ENCODE data around the gene PROM1.

The PROM1 gene

DNA sequence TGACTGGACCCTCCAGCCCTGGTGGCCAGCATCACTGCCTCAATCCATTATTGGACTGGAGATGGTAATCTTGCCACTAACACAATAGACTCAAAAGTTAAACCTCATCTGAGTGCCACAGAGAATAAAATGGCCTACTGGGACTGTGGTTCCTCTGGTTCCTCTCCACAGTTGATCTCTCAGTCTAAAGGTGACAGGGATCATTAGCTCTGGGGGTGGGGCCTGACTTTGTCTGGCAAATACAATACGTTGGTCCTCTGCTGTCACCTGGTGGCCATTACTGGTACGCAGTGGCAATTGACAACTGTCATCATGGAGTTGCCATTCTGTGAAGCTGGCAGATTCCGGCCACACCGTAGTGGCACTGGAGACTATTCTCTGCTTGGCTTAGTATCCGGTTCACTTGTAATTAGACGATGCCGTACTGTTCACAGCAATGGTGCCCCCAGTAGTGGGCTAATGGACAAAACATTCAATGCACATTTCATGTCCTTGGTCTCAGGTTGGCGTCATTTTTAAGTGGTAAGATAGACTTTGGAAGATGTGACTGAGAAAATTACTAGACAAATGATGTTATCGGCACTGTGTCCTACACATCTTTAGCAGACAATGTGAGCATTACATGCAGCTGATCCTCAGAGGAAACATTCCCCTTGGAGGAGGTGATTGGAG is 127.5 kb downstream of the PROM1 start:
- peak; percentile 72 for DNase-seq
- Histone ChIP-seq H3K36me3 (replicated peaks) (no peaks in the 10 kb centered on the region), H3K27ac (no peak overlapping the region), H3K4me3 (ENCODE audit: low read depth, low read length) (no peak overlapping the region), H3K27me3 (replicated peaks) (no peaks in the 10 kb centered on the region)
- TF ChIP-seq, protein P1, sequence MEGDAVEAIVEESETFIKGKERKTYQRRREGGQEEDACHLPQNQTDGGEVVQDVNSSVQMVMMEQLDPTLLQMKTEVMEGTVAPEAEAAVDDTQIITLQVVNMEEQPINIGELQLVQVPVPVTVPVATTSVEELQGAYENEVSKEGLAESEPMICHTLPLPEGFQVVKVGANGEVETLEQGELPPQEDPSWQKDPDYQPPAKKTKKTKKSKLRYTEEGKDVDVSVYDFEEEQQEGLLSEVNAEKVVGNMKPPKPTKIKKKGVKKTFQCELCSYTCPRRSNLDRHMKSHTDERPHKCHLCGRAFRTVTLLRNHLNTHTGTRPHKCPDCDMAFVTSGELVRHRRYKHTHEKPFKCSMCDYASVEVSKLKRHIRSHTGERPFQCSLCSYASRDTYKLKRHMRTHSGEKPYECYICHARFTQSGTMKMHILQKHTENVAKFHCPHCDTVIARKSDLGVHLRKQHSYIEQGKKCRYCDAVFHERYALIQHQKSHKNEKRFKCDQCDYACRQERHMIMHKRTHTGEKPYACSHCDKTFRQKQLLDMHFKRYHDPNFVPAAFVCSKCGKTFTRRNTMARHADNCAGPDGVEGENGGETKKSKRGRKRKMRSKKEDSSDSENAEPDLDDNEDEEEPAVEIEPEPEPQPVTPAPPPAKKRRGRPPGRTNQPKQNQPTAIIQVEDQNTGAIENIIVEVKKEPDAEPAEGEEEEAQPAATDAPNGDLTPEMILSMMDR (IDR thresholded peaks at IDR 0.05; ENCODE audit: low read depth, low read length, missing control alignments), result peak; percentile 97
- in situ Hi-C loops (cut with HindIII; ENCODE audit: low pct_ligation_motif_present, low sequenced_read_pairs), result no loop called here

DNA sequence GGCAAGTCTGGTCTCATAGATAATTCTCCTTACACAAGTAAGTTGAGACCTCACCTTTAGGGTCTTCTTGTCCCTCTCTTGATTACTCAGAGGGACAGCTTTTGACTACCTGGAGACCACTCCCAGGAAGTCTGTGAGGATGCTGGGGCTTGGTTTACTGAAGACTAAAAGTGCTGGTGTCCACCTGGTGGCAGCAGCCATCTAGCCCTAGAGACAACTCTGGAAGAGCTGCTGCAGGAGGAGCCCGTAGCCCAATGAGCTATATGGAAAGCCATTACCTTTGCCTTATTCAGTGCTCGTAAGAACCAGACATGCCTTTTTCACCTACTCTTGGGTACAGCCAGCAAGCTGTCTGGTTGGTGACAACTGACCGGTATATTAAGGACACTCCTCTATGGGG is 128.2 kb downstream of the PROM1 start:
- peak; percentile 36 for DNase-seq
- no peaks in the 10 kb centered on the region for H3K27me3 ChIP-seq (replicated peaks)
- TF ChIP-seq, protein P1 (IDR thresholded peaks at IDR 0.05; ENCODE audit: low read depth, low read length, missing control alignments), result peak; percentile 75

DNA sequence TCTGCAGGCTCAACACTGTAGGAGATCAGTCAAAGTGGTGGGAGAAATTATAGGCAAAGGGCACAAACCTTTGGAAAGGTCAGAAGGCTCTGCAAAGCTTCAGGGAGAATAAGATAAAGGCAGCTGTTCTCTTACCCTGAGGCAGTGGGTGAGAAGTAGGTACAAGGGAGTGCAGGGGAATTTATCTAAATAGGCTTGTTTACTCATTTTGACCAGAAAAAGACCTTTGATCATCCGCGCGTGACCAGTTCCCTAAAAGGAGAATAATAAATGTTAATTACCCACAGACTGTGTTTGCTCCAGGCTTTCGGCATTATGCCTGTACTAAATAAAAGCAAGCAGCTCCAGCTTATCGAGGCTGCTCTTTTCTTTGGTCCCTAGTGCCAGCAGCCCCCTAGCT is 130.2 kb downstream of the PROM1 start:
- in situ Hi-C loops (cut with HindIII; ENCODE audit: low pct_ligation_motif_present, low sequenced_read_pairs), result no loop called here
- Histone ChIP-seq H3K27ac (no peak overlapping the region), H3K36me3 (replicated peaks) (no peaks in the 10 kb centered on the region), H3K4me3 (ENCODE audit: low read depth, low read length) (no peak overlapping the region), H3K27me3 (replicated peaks) (no peaks in the 10 kb centered on the region)
- DNase-seq, result no peak
- TF ChIP-seq, protein P1 (IDR thresholded peaks at IDR 0.05; ENCODE audit: low read depth, low read length, missing control alignments), result no peak

More for the DNA sequence above, 128.2 kb downstream of the PROM1 start:
- H3K4me3 ChIP-seq (ENCODE audit: low read depth, low read length), result no peak overlapping the region
- H3K27ac ChIP-seq, result no peak overlapping the region
- in situ Hi-C loops (cut with HindIII; ENCODE audit: low pct_ligation_motif_present, low sequenced_read_pairs), result no loop called here
- H3K36me3 ChIP-seq (replicated peaks), result no peaks in the 10 kb centered on the region

DNA sequence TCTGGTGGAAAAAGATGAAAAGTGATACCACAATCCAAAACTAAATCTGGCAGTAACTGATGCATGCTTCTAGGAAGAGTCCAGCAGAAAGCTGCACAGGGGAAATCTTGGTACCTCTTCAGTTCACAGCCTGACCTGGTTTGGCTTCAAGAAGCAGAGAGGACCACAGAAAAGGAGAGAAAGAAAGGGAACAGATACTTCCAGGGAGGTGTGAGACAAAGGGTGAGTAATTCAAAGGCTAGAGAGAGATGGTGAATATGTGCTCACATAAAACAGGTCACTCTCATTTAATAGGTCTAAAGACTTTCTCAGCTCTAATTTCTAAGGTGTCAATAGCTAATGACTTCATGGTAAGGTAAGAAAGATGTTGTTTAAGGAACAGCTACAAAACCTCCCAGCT is 132.0 kb downstream of the PROM1 start:
- Histone ChIP-seq H3K27ac (no peak overlapping the region), H3K36me3 (replicated peaks) (no peaks in the 10 kb centered on the region), H3K4me3 (ENCODE audit: low read depth, low read length) (no peak overlapping the region), H3K27me3 (replicated peaks) (no peaks in the 10 kb centered on the region)
- TF ChIP-seq, protein P1 (IDR thresholded peaks at IDR 0.05; ENCODE audit: low read depth, low read length, missing control alignments), result no peak
- in situ Hi-C loops (cut with HindIII; ENCODE audit: low pct_ligation_motif_present, low sequenced_read_pairs), result no loop called here
- DNase-seq, result no peak

DNA sequence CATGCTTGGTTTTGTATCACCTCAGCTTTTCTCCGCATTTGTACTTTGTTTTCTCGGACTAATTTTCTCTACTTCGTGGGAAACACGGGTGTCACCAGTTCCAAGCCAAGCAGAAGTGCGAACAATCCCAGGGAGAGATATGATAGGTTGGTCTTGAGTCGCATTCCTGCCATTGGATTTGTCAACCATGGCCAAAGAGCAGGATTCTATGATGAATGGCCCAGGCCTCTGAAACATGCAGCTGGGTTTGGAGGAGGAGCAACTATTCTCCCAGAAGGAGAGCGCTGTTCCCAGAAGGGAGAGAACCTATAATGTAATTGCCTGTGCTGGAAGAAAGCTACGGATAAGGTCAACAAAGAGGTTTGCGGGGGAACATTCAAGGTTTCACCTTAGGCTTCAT is 135.0 kb downstream of the PROM1 start:
- in situ Hi-C loops (cut with HindIII; ENCODE audit: low pct_ligation_motif_present, low sequenced_read_pairs), result no loop called here
- no peak for DNase-seq
- TF ChIP-seq, protein P1 (IDR thresholded peaks at IDR 0.05; ENCODE audit: low read depth, low read length, missing control alignments), result no peak
- Histone ChIP-seq H3K4me3 (ENCODE audit: low read depth, low read length) (no peak overlapping the region), H3K27ac (no peak overlapping the region), H3K27me3 (replicated peaks) (no peaks in the 10 kb centered on the region), H3K36me3 (replicated peaks) (no peaks in the 10 kb centered on the region)

DNA sequence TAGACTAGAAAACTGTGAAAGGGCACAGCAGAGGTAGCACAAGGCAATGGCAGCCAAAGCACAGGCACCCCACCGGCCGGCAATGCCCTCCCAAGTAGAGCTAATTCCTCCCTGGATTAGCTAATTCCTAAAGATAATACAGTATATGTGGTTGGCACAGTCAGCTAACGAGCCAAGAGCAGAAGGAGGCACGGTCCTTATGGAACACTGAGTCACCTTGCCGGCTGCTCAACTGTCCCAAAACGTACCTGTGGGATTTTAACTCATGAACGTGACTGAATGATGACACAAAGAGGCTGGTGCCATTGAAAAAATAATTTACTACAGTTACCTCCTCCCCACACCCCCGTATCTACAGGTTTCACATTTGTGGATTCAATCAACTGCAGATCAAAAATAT is 136.1 kb downstream of the PROM1 start:
- DNase-seq, result no peak
- Histone ChIP-seq H3K27me3 (replicated peaks) (no peaks in the 10 kb centered on the region), H3K36me3 (replicated peaks) (no peaks in the 10 kb centered on the region), H3K27ac (no peak overlapping the region), H3K4me3 (ENCODE audit: low read depth, low read length) (no peak overlapping the region)
- in situ Hi-C loops (cut with HindIII; ENCODE audit: low pct_ligation_motif_present, low sequenced_read_pairs), result no loop called here
- TF ChIP-seq, protein P1 (IDR thresholded peaks at IDR 0.05; ENCODE audit: low read depth, low read length, missing control alignments), result no peak

Data from brain microvascular endothelial cell (primary cell).